Osteoblast (primary cell): ENCODE results near the gene FMN1. TPM values are rescaled to one million over a fixed set of nuclear protein-coding genes. Genes with fewer than 3 reads are reported as not detected.
A peak's percentile ranks its signal among the peaks of the same experiment; 100 is the strongest.

Experiments
- DNase-seq: peaks from one replicate; pipeline ENCODE4 v3.0.0; 2011; ENCODE audit warnings: low spot score, mixed read lengths; ENCODE audit not compliant: insufficient read length; ENCODE audit errors: missing footprints
- H2AFZ ChIP-seq: 2 replicates; pipeline ENCODE4 v1.6.0; 2011; ENCODE audit warnings: mild to moderate bottlenecking, low read length
- H3K27ac ChIP-seq: 2 replicates; pipeline ENCODE4 v1.5.1; 2011; ENCODE audit warnings: mild to moderate bottlenecking, low read depth, low read length, moderate library complexity
- H3K27me3 ChIP-seq: 2 replicates; pipeline ENCODE4 v1.6.0; 2012; ENCODE audit warnings: mild to moderate bottlenecking, control low read depth, inconsistent platforms, low read length, moderate library complexity; ENCODE audit not compliant: insufficient read depth
- H3K36me3 ChIP-seq: 2 replicates; pipeline ENCODE4 v1.5.1; 2011; ENCODE audit warnings: mild to moderate bottlenecking, low read length, control low read depth, moderate library complexity; ENCODE audit not compliant: insufficient read depth
- H3K4me1 ChIP-seq: 2 replicates; pipeline ENCODE4 v1.5.1; 2011; ENCODE audit warnings: mild to moderate bottlenecking, low read length, control low read depth, moderate library complexity; ENCODE audit not compliant: insufficient read depth
- H3K4me2 ChIP-seq: 2 replicates; pipeline ENCODE4 v1.6.0; 2011; ENCODE audit warnings: mild to moderate bottlenecking, low read length; ENCODE audit not compliant: insufficient read depth
- H3K4me3 ChIP-seq: fragments of 200-600 bp; sonication (generic); 3 replicates; pipeline ENCODE4 v1.5.1; 2012; ENCODE audit warnings: mild to moderate bottlenecking, low read length, inconsistent platforms; ENCODE audit not compliant: insufficient read depth
- H3K79me2 ChIP-seq: 2 replicates; pipeline ENCODE4 v1.6.0; 2012; ENCODE audit warnings: mild to moderate bottlenecking, low read length, control low read depth, inconsistent platforms; ENCODE audit not compliant: insufficient read depth
- H3K9me3 ChIP-seq: 2 replicates; pipeline ENCODE4 v1.5.1; 2011; ENCODE audit warnings: low read depth, low read length, control low read depth
- H4K20me1 ChIP-seq: 2 replicates; pipeline ENCODE4 v1.6.0; 2012; ENCODE audit warnings: mild to moderate bottlenecking, low read length, control low read depth; ENCODE audit not compliant: insufficient read depth
- total RNA-seq: library from RNA; depleted of rRNA; stranded (reverse); fragments of >200 nt; gene quantifications from 2 replicates; pipeline ENCODE4 v1.2.3, GENCODE V29; 2012
- TF ChIP-seq, protein P1 (sequence below): IDR thresholded peaks from 2 replicates; pipeline ENCODE4 v1.5.1; 2011; ENCODE audit warnings: mild to moderate bottlenecking, low read depth, low read length, moderate library complexity; ENCODE audit errors: extremely low read depth

Gene FMN1
- total RNA-seq, 1 donor = 9.0 TPM

GRCh38 chr15:33107950-33108349 lies 86.6 kb downstream of the FMN1 start:
- Histone ChIP-seq H3K27me3 (no peaks in the 10 kb centered on the region), H3K79me2 (peaks cover 4% of the 10 kb centered on the region), H4K20me1 (no peaks in the 10 kb centered on the region), H3K9me3 (no peaks in the 10 kb centered on the region), H2AFZ (no peak overlapping the region), H3K27ac (peak overlapping the region; percentile 53), H3K4me2 (peak overlapping the region; percentile 18), H3K4me3 (no peak overlapping the region), H3K4me1 (peaks cover 58% of the 10 kb centered on the region), H3K36me3 (no peaks in the 10 kb centered on the region)
- DNase-seq = no peak
- TF ChIP-seq, protein P1, sequence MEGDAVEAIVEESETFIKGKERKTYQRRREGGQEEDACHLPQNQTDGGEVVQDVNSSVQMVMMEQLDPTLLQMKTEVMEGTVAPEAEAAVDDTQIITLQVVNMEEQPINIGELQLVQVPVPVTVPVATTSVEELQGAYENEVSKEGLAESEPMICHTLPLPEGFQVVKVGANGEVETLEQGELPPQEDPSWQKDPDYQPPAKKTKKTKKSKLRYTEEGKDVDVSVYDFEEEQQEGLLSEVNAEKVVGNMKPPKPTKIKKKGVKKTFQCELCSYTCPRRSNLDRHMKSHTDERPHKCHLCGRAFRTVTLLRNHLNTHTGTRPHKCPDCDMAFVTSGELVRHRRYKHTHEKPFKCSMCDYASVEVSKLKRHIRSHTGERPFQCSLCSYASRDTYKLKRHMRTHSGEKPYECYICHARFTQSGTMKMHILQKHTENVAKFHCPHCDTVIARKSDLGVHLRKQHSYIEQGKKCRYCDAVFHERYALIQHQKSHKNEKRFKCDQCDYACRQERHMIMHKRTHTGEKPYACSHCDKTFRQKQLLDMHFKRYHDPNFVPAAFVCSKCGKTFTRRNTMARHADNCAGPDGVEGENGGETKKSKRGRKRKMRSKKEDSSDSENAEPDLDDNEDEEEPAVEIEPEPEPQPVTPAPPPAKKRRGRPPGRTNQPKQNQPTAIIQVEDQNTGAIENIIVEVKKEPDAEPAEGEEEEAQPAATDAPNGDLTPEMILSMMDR = no peak

DNA sequence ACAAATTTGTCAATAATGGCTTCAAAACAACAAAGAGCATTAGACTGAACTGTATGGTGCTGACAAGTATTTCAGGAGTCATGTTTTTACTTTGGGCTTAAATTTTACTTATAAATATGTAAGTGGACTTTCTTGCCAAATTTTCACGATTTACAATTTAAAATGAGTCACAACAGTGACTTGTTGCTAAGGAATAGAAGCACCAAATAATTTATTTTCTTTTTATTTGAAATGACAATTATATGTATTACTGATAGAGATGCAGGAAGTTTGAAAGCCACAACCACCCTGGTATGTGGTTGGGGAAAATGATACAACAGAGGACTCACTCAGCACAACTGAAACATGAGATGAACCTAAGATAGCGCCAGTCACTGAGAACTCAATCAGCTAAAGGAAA lies 90.3 kb downstream of the FMN1 start:
- no peak for DNase-seq
- Histone ChIP-seq H3K4me2 (peak overlapping the region; percentile 7), H3K27me3 (no peaks in the 10 kb centered on the region), H2AFZ (peak overlapping the region; percentile 1), H3K36me3 (no peaks in the 10 kb centered on the region), H3K27ac (peak overlapping the region; percentile 86), H3K79me2 (peaks cover 6% of the 10 kb centered on the region), H3K4me3 (no peak overlapping the region), H4K20me1 (no peaks in the 10 kb centered on the region), H3K4me1 (peaks cover 50% of the 10 kb centered on the region), H3K9me3 (no peaks in the 10 kb centered on the region)
- TF ChIP-seq, protein P1 = no peak

GRCh38 chr15:33101036-33101435 lies 93.5 kb downstream of the FMN1 start:
- DNase-seq = no peak
- Histone ChIP-seq H3K4me2 (no peak overlapping the region), H3K27ac (no peak overlapping the region), H2AFZ (no peak overlapping the region), H3K79me2 (peaks cover 11% of the 10 kb centered on the region), H3K4me1 (peaks cover 52% of the 10 kb centered on the region), H3K27me3 (no peaks in the 10 kb centered on the region), H3K4me3 (no peak overlapping the region), H3K36me3 (no peaks in the 10 kb centered on the region), H4K20me1 (no peaks in the 10 kb centered on the region), H3K9me3 (no peaks in the 10 kb centered on the region)
- TF ChIP-seq, protein P1 = no peak

GRCh38 chr15:33100314-33100713 lies 94.2 kb downstream of the FMN1 start:
- Histone ChIP-seq H2AFZ (no peak overlapping the region), H3K27me3 (no peaks in the 10 kb centered on the region), H3K27ac (no peak overlapping the region), H3K4me1 (peaks cover 51% of the 10 kb centered on the region), H3K4me3 (no peak overlapping the region), H4K20me1 (no peaks in the 10 kb centered on the region), H3K79me2 (peaks cover 13% of the 10 kb centered on the region), H3K36me3 (no peaks in the 10 kb centered on the region), H3K9me3 (no peaks in the 10 kb centered on the region), H3K4me2 (no peak overlapping the region)
- DNase-seq = no peak
- TF ChIP-seq, protein P1 = no peak
